LHCN-M2 (cell line): ENCODE data around the gene ATP13A2. TPM values are rescaled to one million over a fixed set of nuclear protein-coding genes. Genes with fewer than 3 reads are reported as not detected.

Experiments
- DNase-seq: peaks from one replicate; pipeline ENCODE4 v3.0.0-alpha.2; 2012; ENCODE audit warnings: low read depth
- total RNA-seq: library from RNA; depleted of rRNA; stranded (reverse); fragments of >200 nt; gene quantifications from 2 replicates; pipeline ENCODE4 v1.2.3, GENCODE V29; 2014

Gene ATP13A2
- total RNA-seq, 1 experiment from 2014 or later, result 211 TPM

DNA sequence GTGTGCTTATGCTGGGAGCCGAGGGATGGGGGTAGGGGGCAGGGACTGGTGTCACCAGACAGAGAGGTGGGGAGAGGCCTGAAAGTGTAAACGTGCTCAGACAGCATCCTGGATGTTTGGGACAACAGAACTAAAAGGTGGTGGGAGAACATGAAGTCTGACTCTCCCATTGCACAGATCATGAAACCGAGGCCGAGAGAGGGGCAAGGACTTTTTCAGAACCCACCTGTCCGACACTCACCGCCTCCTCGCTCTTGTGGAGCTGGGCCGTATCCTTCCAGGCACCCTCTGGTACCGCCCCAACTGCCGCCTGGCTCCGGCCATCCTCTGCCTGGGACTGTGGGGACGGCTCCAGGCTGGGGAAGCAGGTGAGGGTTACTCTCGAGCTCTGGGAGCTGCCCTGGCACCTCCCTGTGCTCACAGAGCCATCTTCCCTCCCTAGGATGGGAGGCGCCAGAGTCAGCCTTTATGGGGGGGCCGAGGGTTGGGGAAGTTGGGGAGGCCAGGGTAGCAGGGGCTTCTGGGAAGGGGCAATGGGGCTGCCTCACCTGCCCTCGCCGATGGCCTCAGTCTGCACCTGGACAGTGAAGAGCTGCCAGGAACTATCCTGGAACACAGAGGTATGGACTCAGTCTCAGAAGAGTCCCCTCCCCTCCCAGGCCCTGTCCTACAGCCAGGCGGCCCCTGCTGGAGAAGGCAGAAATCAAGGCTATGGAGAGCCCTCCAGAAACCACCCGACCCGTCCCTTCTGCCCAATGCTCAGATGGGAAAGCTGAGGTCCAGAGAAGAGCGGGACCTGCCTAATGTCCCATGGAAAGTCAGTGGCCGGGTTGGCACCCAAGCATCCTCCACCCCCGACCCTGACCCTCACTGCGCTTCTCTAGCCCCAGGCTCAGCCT is 7.0 kb downstream of the ATP13A2 start:
- DNase-seq, result no peak

DNA sequence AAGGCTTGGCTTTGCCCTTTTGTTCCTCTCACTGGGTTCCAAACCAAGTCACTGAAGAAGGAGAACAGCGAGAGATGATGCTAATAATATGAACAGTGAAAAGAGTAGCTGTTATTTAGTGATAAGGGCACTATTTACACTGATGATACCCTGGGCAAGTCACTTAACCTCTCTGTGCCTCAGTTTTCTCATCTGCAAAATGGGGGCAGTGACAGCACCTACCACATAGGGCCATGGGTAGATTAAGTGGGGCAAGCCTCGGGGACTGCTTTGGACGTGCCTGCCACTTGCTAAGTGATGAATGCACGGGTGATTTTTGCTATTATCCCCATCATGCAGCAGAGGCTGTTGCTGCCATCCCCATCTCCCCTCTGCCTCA is 9.2 kb downstream of the ATP13A2 start:
- no peak for DNase-seq

DNA sequence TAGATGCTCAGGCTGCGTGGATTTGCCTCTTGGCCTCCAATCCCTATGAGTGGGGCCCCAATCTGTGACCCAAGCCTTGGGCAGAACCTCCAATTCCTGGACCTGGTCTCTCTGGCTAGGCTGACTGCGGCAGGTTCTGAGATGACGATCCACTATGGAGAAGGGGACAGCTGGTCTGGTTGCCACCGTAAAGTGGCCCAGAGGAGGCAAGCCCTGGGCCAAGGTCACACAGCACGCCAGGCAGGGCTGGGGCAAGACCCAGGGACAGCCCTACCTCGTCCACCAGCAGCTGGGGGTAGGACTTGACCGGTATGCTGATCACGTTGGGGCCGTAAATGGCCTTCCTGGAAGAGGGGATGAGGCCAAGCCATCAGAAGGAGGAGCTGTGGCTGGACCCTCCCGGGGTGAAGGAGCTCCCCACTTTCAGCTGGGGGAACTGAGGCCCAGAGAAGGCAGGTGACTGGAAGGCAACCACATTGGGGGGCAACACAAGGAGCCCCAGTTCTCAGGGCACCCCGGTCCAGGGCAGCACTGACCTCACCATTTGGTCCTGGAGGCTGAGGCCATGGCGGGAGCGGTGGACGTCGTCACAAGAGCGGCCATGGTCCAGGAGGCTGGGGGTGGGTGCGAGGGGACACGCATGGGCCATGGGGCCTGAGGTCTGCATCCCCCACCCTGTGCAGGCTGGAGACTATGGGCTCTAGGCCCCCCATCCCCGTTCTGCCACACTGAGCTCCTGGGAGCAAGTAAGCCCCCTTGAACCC is 9.8 kb downstream of the ATP13A2 start:
- DNase-seq, result no peak

DNA sequence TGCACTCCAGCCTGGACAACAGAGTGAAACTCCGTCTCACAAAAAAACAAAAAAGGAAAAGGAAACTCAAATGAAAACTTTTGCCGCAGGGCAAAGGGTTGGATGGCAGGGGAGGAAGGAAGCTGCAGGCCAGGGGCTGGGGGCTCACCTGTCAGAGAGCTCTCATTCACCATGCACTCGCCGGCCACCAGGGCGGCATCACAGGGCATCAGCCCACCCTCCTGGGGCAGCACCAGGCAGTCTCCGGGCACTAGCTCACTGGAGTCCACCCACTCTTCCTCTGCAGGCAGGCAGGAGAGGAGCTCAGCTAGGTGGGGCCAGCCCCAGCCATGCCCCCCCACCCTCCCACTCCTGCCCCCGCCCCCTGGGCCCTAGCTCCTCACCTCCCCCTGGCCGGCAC is 11.9 kb downstream of the ATP13A2 start:
- no peak for DNase-seq

DNA sequence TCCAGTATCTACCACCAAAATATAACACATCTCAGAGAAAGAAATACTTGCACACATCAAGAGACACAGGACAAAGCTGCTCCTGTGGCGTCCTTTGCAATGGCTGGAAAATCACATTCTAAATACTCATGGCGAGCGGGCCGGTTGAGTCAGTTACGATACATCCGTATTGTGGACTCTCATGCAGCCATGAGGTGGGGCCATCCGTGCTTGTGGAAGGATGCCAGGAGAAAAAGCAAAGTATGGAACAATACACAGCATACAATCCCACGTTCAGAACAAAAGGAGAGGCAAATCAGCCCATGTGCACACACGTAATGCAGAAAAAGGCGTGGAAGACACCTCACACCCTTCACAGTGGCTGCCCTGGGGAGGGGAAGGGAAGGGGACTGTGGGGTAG is 13.1 kb downstream of the ATP13A2 start:
- DNase-seq, result no peak

DNA sequence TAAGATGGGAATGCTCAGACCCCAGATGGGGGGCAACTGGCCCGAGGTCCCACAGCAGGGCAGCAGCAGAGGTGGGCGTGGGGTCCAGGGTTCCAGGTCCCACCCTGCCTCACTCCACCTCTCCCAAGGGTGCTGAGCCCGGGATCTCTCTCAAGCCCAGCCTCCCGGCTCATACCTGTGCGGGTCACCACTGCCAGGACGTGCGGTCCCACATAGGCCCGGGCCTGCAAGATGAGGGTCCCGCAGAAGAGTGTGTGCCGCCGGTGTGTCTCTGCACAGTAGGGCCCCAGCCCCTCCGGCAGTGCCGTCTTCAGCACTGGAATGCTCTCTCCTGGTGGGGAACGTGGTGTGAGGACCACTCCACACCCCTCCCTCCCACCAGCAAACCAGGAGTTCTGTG is 14.9 kb downstream of the ATP13A2 start:
- DNase-seq, result no peak

DNA sequence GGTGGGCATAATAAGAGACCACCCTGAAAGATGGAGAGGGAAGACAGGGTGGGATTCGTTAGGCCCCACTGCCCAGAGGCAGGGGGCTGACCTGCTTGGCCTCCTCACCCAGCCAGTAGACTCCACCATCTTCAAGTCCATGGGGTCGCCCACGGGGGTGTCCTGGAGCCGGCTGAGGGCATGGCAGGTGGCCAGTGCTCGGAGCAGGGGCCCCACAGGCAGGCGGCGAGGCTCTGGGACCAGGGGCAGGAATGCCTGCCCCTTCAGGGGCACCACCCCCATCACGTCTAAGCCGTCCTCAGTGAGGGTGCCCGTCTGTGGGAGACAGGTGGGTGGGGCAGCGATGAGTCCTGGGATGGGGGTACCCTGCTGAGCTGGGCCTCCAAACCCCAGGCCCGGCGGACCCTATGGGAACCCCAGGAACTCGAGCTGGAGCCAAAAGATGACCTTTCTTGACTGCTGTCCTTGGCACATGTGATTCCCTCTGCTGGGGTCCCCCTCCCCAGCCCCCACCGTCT is 18.1 kb downstream of the ATP13A2 start:
- DNase-seq, result no peak

DNA sequence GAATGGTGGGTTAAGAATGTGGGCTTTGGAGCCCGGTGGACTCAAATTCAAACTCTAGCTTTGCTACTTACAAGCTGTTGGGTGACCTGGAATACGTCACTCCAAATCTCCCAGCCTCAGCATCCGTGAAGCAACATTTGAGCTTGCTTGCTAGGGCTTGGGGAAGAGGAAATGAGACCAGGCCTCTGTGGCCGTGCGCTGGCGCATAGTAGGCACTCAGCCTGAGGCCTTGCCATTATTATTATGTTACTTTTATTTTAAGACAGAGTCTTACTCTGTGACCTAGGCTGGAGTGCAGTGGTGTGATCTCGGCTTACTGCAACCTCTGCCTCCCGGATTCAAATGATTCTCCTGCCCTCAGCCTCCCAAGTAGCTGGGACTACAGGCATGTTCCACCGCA is 19.1 kb downstream of the ATP13A2 start:
- no peak for DNase-seq

DNA sequence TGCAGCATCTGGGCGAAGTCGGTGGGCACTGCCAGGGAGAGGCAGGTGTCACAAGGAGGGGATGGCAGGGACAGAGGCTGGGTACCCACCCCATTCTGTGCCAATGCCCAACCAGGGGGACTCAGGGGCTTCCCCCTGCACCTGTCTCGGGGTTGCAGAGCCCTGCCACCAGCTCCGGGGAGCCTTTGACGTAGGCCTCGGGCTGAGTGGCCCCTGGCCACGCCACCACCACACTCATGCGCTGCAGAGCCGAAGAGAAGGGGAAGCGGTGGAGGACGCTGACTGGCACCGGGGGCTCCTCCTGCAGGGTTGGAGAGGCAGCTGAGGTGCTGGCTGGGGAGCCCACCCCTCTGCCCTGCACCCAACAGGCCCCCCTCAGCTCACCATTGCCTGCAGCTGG is 19.6 kb downstream of the ATP13A2 start:
- no peak for DNase-seq

DNA sequence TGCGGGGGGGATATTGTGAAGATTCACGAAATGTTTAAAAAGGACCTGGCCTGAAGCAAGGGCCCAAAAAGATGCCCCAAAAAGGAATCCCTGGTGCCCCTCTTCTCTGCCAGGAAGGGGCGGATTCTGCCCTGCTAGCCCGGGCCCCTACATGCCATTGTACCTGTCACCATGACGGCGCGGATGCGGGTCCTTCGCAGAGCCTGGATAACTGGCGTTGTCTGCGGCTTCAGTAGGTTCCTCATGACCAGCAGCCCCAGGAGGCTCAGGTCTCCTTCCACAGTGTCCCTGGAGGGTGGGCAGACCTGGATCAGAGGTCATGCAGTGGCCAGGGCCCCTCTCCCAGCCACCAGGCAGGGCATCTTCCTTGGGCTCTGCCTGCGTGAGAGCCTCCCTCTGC is 20.2 kb downstream of the ATP13A2 start:
- DNase-seq, result no peak

DNA sequence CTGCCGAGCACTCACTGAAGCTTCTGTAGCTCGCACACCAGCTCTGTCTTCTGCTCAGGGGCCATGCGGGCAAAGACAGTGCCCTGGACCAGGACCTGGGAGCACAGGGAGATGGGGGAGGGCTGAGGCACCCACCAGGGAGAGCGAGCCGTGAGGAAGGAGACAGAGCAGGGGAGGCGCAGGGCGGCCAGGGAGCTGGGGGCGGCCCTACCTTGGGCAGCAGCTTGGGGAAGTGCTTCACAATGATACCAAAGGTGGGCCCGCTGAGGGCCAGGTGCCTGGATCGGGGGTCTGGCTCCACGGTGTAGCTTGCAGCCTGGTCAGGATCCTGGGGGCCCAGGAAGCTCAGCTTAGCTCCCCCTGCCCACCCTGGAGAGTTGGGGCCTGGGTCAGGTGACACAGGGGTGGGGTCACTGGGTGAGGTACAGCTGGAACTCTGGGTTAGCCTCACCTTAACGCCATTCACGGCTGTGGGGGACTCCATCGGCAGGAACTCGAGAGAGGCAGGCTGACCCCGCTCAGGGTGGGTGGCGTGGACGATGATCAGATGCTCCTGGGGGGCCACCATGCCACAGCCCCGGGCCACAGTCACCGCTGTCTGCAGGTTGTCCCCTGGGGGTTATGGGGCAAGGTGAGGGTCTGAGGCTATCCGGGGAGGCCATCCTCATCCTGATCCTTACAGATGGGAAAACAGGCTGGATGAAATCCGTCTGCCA is 21.9 kb downstream of the ATP13A2 start:
- no peak for DNase-seq

DNA sequence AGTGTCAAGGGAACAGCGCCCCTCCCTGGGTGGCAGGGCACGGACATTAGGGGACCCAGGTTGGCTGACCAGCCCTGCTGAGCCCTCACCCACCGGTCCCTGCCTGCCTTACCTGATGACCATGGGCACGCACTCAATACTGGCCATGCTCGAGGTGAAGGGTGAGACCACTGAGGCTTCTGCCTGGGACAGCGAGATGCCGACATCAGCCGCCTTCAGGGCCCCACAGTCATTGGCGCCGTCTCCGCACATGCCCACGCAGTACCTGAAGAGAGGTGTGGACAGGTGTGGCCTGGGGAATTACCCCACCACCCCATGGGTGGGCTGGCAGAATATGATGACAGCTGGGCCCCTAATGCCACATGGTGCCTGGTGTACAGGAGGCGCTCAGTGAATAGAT is 23.5 kb downstream of the ATP13A2 start:
- DNase-seq, result no peak

DNA sequence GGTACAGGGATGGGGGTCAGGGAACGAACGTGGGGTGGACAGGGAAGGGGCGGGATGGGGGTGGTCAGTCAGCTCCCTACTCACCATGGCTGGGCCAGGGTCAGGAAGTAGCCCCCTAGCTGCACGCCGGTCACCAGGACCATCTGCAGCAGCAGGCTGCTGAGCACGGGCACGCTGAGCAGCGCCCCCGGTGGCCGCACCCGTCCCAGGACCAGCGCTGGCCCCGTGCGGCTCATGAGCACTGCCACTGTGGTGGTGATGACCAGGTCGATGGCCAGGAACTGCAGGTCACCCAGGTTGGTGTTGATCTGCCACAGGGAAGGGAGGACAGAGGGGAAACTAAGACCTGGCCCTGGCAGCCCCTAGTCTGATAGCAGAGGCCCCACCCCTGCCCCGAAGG is 24.8 kb downstream of the ATP13A2 start:
- no peak for DNase-seq

DNA sequence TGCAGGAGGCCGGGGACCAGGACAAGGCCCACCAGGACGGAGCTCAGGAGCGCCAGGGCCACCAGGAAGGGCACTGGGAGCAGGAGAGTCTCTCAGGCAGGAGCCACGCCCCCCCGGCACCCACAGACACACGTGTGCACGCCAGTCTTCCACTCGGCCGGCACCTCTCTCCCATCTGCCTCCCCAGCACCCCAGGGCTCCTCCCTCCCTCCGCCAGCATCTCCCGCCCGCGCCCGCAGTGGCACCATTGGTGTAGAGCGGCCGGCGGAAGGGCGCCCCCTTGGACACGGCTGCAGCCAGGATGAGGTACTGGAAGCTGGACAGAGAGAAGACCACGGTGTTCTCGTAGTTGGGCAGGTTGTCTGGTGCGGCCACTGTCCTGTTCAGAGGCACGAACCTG is 25.2 kb downstream of the ATP13A2 start:
- DNase-seq, result no peak

DNA sequence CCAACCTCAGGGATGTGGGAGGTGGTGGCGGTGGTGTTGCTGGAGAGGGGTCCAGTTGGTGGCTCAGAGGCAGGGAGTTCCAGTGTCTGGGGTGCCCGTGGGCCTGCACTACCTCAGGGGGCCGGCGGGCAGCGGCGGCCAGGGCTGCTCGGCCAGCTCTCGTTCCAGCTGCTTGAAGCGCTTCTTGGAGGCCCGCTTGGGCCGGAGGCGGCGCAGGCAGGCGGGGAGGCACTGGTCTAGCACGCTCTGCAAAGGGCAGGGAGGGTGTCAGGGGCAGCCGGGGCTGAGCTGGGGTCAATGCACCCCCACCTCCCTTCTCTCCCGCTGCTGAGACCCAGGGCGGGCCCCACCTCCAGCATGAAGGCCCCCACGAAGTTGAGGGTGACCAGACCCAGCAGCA is 25.6 kb downstream of the ATP13A2 start:
- DNase-seq, result no peak

DNA sequence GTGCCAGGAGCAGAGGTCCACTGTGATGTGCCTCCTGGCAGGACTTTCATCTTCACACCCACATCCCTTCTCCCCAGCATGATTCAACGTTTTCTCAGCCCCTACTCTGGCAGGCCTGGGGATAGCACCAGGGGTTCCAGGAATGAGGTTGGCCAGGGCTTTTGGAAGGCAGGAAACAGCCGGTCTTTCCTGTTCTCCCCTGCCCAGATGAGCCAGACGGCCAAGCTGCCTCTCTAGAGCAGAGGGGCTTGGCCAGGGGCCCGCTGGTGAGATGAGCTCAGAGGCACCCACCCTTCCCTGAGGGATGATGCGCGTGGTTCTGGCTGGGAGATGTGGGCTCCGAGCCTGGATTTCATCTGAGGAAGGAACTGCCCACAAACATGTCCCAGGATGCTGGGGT is 27.0 kb downstream of the ATP13A2 start:
- DNase-seq, result peak; percentile 76

DNA sequence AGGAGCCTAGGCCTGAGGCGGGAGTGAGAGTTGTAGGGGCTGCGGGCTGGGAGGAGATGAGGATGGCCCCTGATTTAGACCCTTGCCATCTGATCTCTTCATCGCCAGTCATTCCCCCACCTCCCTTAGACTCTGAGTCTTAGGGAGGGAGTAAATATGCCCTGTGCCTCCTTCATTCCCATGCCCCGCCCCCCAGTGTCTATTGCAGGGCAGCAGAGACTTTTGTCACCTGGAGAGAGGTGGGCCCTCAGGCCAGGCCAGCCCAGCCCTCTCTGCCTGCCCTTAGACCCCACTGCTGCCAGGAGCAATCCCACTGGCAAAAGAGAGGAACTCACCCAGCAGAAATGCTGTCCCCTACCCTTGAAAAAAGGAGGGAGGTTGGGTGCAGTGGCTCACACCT is 28.1 kb downstream of the ATP13A2 start:
- no peak for DNase-seq

DNA sequence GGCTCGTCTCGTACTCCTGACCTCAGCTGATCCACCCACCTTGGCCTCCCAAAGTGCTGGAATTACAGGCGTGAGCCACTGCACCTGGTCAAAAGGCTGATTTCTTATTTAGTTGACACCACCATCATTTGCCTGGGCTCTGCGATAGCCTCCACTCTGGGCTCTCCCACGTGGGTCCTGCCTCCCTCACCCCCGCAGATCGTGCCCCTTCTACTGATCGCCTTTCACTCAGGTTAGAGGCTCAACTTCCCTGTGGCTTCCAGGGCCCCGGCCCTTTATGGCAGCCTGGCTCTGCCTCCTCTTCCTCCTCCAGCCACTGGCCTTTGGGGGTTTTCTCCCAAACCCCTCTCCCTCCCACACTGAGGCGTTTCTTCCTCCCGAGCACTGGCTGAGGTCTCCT is 28.8 kb downstream of the ATP13A2 start:
- no peak for DNase-seq

DNA sequence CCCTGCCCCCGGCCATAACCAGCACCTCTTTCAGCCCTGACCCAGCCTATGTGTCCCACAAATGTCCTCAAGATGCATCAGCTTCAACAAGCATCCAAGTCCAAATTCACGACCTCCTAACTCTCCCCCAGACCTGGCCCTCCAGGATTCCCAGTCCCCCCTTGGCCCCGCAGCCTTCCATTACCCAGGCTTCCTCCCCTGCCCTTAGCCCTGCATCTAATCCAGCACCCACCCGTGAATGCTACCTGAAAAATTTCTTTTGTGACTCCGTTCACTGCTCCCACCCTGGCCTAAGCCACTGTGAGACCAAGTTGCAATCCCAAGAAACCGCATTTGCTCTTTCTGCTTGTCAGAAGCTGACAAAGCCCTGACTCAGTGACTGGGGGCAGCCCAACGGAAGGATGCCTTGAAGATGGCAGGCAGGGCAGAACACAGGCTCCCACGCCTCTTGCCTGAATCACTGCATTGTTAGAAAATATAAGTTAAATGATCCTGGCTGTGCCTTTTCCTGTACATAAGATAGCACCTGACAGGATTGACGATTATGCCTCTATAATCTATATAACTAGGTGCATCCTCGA is 30.4 kb downstream of the ATP13A2 start:
- DNase-seq, result peak; percentile 87

DNA sequence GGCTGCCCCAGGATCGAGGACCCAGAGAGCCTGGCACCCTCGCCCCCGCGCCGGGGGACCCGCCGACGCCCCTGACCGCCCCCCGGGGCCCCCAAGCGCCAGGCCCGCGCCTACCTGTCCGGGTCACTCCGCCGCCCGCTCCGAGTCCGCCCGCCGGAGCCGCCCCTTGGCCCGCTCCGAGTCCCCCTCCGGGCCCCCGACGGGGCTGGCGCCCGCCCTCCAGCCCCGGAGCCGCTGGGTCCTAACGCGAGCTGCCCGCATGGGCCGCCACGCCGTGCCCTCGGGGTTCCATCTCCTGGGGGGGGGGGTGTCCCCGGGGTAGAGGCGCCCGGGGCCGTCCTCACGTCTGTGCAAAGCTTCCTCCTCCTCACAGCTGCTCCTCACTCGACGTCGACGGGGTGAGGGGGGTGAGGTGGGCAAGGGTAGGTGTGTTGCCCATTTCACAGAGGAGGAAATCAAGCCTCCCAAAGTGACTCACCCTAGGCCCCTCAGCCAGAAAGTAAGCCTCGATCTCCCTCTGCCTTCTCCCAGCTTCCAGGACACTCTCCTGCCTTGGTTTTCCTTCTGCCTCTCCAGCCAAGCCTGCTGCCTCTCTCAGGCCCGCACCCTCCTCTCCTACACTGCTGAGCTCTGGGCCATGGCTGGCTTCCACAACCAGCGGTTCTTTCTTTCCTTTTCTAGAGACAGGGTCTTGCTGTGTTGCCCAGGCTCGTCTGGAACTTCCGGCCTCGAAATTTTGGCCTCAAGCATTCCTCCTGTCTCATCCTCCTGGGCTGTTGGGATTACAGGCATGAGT is 31.1 kb downstream of the ATP13A2 start, which contains the start of gene MFAP2:
MFAP2 (minus strand) TSS at position 148 of the 796 bp plus-strand sequence. CDS start 2,347 bp downstream, outside the sequence.
- no peak for DNase-seq
